CD4-positive, alpha-beta T cell treated with Interleukin-15 for 4 hours (primary cell): ENCODE results near the gene ACOX3.
"Not testable (repeated sequence)": the region's sequence is repeated elsewhere in the genome, so short reads cannot be mapped to it uniquely, and the experiment has no call there.

Experiments
- DNase-seq: peaks from one replicate; pipeline ENCODE4 v3.0.0-alpha.2; 2020; ENCODE audit warnings: low spot score

The ACOX3 gene

DNA sequence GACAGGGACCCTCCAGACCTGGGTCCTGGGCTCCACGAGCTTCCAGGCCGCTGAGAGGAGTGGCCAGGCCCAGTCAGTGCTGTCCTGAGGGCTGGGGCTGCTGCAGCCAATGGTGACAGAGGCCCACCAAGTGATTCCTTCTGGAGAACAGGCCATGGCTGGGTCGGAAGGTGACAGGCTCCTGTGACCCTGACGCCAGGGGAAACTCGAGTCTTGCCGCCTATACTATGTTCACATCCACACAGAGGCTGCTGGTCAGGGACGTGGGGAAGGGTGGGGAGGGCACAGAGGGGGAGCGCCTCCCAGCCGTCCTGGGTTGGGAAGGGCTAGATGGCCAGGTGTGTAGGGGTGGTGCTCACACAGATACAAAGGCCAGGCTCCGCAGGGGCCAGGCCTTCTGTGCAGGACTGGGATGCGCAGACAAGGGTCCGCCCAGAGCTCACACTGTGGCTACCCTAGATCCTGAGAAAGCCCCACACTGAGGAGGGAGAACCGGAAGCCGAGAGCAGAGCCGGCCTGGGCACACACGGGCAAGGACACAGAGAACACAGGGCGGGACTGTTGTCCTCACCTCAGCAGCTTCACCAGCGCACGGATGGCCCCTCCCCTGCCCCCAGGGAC lies 89.6 kb downstream of the ACOX3 start:
- DNase-seq: no peak

GRCh38 chr4:8350352-8350751 lies 90.2 kb downstream of the ACOX3 start:
- DNase-seq: no peak

DNA sequence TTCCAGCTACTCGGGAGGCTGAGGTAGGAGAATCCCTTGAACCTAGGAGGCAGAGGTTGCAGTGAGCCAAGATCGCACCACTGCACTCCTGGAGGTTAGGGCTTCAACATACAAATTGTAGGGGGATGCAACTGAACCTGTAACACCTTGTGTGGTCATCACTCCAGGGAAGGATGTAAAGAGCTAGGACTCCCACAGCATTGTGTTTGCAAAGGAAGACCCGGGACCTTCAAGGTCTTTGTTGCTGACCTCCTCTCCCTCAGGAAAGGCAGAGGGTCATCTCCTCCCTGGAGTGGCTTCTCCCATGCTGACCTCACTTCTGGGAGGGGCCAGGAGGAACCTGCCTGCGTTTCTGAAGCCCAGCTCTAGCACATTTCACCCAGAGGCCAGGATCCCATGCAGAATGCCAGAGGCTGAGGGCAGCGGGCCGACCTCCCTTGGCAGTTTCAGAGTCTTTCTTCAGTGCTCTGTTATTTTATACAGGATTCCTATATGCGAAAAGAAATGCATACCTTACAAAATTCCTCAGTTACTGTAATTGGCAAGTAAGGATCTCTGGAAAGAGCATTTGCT lies 90.8 kb downstream of the ACOX3 start:
- DNase-seq: no peak

DNA sequence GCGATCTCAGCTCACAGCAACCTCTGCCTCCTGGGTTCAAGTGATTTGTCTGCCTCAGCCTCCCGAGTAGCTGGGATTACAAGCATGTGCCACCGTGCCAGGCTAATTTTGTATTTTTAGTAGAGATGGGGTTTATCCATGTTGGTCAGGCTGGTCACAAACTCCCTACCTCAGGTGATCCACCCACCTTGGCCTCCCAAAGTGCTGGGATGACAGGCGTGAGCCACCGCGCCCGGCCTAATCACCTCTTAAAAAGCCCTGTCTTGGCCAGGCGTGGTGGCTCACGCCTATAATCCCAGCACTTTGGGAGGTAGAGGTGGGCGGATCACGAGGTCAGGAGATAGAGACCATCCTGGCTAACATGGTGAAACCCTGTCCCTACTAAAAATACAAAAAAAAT lies 91.3 kb downstream of the ACOX3 start:
- not testable (repeated sequence) for DNase-seq

- DNase-seq: no peak
Measured at GRCh38 chr4:8348071-8348470, 92.5 kb downstream of the ACOX3 start.

- DNase-seq: no peak
Measured at GRCh38 chr4:8347660-8348059, 92.9 kb downstream of the ACOX3 start.

GRCh38 chr4:8346838-8347605 lies 93.5 kb downstream of the ACOX3 start:
- DNase-seq: no peak

- no peak for DNase-seq
Measured at GRCh38 chr4:8345946-8346814, 94.3 kb downstream of the ACOX3 start.

GRCh38 chr4:8345053-8345945 lies 95.2 kb downstream of the ACOX3 start:
- DNase-seq: no peak

- no peak for DNase-seq
Measured at GRCh38 chr4:8344377-8344776, 96.1 kb downstream of the ACOX3 start.

DNA sequence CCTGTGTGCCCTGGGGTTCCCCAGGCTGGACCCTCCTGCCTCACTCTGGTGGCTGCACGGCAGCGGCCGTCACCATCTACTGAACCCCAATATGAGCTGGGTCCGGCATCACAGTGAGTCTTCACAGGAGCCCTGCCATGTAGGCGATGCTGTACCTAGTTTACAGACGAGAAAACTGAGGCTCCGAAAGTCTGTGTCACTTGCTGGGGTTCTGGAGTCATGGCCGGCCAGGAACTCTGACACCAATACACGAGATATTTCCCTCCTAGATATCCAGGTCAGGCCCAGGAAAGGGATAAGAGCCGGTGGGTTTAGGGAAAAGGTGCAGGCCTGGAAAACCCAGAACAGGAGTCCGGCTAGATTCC lies 96.6 kb downstream of the ACOX3 start:
- no peak for DNase-seq

DNA sequence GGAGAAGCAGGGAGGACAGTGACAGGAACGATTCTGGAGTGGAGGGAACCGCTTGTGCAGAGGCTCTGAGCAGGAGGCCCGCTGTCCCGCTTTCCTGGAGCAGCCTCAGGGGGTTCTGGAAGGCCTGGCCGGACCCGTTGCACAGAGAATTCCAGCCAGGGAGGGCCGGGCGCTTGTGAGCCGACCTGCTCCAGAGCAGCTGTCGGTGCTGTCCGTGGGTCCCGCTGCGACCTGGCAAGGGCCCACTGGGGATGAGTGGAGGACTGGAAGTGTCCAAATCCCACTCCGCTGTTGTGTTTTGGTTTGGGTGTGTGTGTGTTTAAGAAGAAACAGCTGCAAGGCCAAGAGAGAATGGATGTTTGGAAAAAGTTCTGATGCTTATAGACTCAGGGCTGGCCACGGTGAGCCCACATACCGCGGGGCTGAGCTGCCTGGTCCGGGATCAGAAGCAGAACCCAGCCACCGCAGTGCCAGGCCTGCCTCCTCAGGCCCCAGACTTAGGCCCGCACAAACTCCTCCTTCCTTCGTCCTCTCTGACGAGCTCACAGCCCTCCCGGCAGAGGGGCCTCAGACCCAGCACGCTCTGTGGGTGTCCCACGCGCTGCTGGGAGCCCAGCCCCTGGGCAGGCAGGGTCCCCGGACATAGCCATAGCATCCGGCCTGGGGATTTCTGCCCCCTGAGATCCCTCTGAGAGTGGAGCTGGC lies 97.1 kb downstream of the ACOX3 start:
- no peak for DNase-seq

DNA sequence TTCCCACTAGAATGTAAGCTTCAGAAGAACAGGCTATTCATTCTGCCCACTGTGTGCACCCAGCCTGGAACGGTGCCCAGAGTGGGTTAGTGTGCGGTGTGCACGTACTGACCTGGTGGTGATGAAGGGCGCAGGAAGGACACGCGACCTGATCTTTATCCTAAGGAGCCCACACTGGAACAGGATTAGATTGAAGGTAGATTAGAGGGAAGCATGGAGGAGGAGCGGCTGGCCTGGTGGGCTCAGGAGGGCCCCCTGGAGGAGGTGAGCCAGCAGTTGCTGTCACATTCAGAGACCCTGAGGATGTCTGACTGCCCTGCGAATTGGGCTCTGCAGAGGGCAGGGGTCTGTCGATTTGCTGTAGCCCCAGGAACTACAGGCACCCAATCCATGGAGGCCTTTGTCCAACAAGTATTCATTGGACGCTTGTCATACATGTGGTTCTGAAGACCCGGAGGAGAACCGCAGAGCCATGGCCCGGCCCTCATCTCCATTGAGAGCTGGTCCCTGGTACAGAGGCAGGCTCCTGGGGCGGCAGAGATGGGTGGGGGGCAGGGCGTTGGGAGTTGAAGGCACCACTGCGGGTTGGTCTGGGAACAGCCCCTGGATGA lies 97.8 kb downstream of the ACOX3 start:
- no peak for DNase-seq

DNA sequence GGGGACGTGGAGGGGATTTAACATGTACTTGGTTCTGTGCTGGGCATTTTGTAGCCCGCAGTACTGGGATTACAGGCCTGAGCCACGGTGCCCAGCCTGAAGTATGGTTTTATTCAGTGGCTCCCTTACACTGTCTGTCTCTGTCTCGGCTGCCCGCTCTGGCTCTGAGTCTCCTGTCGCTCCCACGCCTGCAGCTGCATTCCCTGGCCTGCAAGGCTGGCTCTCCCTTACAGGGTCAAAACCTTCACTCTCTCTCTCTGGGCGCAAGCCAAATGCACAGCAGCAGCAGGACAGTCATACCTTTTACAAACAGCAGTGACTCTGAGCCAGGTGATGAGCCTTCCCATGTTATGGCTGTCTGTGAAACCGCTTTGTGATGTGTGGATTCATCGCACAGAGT lies 98.8 kb downstream of the ACOX3 start:
- DNase-seq: no peak

GRCh38 chr4:8341281-8341680 lies 99.2 kb downstream of the ACOX3 start:
- not testable (repeated sequence) for DNase-seq

- no peak for DNase-seq
Measured at GRCh38 chr4:8340781-8341241, 99.7 kb downstream of the ACOX3 start.

GRCh38 chr4:8338351-8338961 lies 102.1 kb downstream of the ACOX3 start:
- no peak for DNase-seq

DNA sequence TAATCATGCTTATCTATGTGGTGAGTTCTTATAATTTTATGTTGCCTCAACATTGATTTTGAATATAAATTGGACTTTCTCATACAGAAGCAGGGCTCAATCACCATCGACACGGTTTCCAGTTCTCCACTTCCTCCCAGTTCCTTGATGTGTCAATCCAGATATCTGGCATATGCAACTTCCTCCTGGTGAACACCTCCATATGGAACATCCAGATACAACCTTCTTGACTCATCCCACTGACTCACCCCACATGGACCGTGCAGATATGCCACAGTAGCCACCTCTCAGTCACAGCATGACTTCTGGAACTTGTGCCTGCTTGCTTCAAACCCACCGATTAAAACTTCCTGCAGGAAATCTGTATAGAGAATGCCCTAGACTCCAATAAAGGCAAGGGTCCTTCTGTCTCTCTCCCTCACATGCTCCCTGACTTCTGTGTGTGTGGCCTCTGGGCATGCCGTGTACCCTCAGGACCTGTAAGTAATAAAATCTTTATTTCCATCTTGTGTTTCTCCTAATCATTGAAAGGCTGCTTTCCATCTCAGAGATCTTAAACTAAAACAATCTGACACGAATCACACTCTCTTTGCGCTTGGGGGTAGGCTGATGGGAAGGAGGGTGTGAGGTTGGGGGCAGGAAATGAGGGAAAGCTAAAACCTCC lies 104.0 kb downstream of the ACOX3 start:
- DNase-seq: no peak

DNA sequence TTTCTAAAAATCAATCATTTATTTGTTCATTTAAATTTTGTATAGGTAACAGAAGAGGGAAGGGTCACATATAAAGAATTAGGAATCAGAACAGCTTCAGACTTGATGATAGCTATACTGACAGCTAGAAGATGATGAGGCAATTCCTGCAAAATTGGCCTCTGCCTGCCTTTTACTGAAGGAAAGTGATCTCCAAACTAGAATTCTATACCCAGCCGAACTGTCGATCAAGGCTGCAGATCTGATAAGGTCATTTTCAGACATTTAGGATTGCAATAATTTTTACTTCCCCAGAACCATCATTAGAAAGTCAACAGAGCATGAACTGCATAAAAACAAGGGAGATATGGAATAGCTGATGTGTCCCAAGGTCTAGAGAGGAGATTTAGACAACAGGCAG lies 104.7 kb downstream of the ACOX3 start:
- DNase-seq: no peak
